ENCODE measurements around the gene ZBTB8A. TPM values are rescaled to one million over a fixed set of nuclear protein-coding genes. Genes with fewer than 3 reads are reported as not detected.
"Not testable (repeated sequence)": the region's sequence is repeated elsewhere in the genome, so short reads cannot be mapped to it uniquely, and the experiment has no call there.

The ZBTB8A gene
- total RNA-seq, 1 experiment from 2014 or later: 11.5 TPM

- no TSS peak for BruUV-seq (replicated peaks)
- H3K9me3 Mint-ChIP-seq (ENCODE audit: unreplicated experiment): no peaks in the 10 kb centered on the region
- H3K4me3 Mint-ChIP-seq (ENCODE audit: unreplicated experiment): no peak overlapping the region
- ChIA-PET POLR2A (no interaction called here), CTCF (no interaction called here)
- H3K27me3 Mint-ChIP-seq (ENCODE audit: insufficient read depth, unreplicated experiment): no peaks in the 10 kb centered on the region
- H3K27ac Mint-ChIP-seq (ENCODE audit: low read depth, unreplicated experiment): no peak overlapping the region
- peaks cover 84% of the 10 kb centered on the region for H3K36me3 Mint-ChIP-seq (ENCODE audit: insufficient read depth, unreplicated experiment)
- TF ChIP-seq CTCF (IDR thresholded peaks at IDR 0.05; ENCODE audit: unreplicated experiment): no peak
- no peak for DNase-seq (ENCODE audit: unreplicated experiment)
- H3K4me1 Mint-ChIP-seq (ENCODE audit: insufficient read depth, unreplicated experiment): no peaks in the 10 kb centered on the region
- intact Hi-C loops (cut with micrococcal nuclease): no loop called here
These were observed 86.9 kb downstream of the ZBTB8A start for GRCh38 chr1:32626176-32626575.

- H3K27me3 Mint-ChIP-seq (ENCODE audit: insufficient read depth, unreplicated experiment): no peaks in the 10 kb centered on the region
- no peaks in the 10 kb centered on the region for H3K4me1 Mint-ChIP-seq (ENCODE audit: insufficient read depth, unreplicated experiment)
- no peaks in the 10 kb centered on the region for H3K9me3 Mint-ChIP-seq (ENCODE audit: unreplicated experiment)
- H3K4me3 Mint-ChIP-seq (ENCODE audit: unreplicated experiment): no peak overlapping the region
- POLR2A ChIA-PET: interaction anchor here (1.1 kb wide), 1 partner anchor 9 kb away, joined by 4 read pairs; no protein-coding TSS in a partner anchor
- peaks cover 84% of the 10 kb centered on the region for H3K36me3 Mint-ChIP-seq (ENCODE audit: insufficient read depth, unreplicated experiment)
- no TSS peak for BruUV-seq (replicated peaks)
- CTCF ChIA-PET: interaction anchor here (0.7 kb wide), 1 partner anchor 61 kb away, joined by 3 read pairs; no protein-coding TSS in a partner anchor
- no peak for TF ChIP-seq CTCF (IDR thresholded peaks at IDR 0.05; ENCODE audit: unreplicated experiment)
- intact Hi-C loops (cut with micrococcal nuclease): no loop called here
- no peak for DNase-seq (ENCODE audit: unreplicated experiment)
- H3K27ac Mint-ChIP-seq (ENCODE audit: low read depth, unreplicated experiment): no peak overlapping the region
These were observed 88.5 kb downstream of the ZBTB8A start for GRCh38 chr1:32627596-32628162.

GRCh38 chr1:32630173-32630572 lies 90.9 kb downstream of the ZBTB8A start:
- H3K36me3 Mint-ChIP-seq (ENCODE audit: insufficient read depth, unreplicated experiment): peaks cover 80% of the 10 kb centered on the region
- DNase-seq (ENCODE audit: unreplicated experiment); BruUV-seq (replicated peaks); H3K9me3 Mint-ChIP-seq (ENCODE audit: unreplicated experiment); H3K4me1 Mint-ChIP-seq (ENCODE audit: insufficient read depth, unreplicated experiment); H3K27me3 Mint-ChIP-seq (ENCODE audit: insufficient read depth, unreplicated experiment); intact Hi-C loops (cut with micrococcal nuclease); H3K4me3 Mint-ChIP-seq (ENCODE audit: unreplicated experiment); H3K27ac Mint-ChIP-seq (ENCODE audit: low read depth, unreplicated experiment): not testable (repeated sequence)
- CTCF ChIA-PET: interaction anchor here (0.6 kb wide), 1 partner anchor 84 kb away, joined by 3 read pairs; no protein-coding TSS in a partner anchor
- POLR2A ChIA-PET: interaction anchor here (0.8 kb wide), 1 partner anchor 18 kb away, joined by 3 read pairs; no protein-coding TSS in a partner anchor

GRCh38 chr1:32632829-32633228 lies 93.6 kb downstream of the ZBTB8A start:
- no peaks in the 10 kb centered on the region for H3K9me3 Mint-ChIP-seq (ENCODE audit: unreplicated experiment)
- peaks cover 11% of the 10 kb centered on the region for H3K4me1 Mint-ChIP-seq (ENCODE audit: insufficient read depth, unreplicated experiment)
- no peaks in the 10 kb centered on the region for H3K27me3 Mint-ChIP-seq (ENCODE audit: insufficient read depth, unreplicated experiment)
- no peak for TF ChIP-seq CTCF (IDR thresholded peaks at IDR 0.05; ENCODE audit: unreplicated experiment)
- ChIA-PET CTCF (interaction anchor here (1.0 kb wide), 1 partner anchor 141 kb away, joined by 3 read pairs; no protein-coding TSS in a partner anchor), POLR2A (no interaction called here)
- H3K27ac Mint-ChIP-seq (ENCODE audit: low read depth, unreplicated experiment): no peak overlapping the region
- intact Hi-C loops (cut with micrococcal nuclease): no loop called here
- no TSS peak for BruUV-seq (replicated peaks)
- peaks cover 64% of the 10 kb centered on the region for H3K36me3 Mint-ChIP-seq (ENCODE audit: insufficient read depth, unreplicated experiment)
- DNase-seq (ENCODE audit: unreplicated experiment): no peak
- no peak overlapping the region for H3K4me3 Mint-ChIP-seq (ENCODE audit: unreplicated experiment)
